NB4 (cell line): ENCODE results near the gene C1orf52.

ENCODE experiments used
- CTCF ChIP-seq: IDR thresholded peaks from one replicate; pipeline ENCODE4 v1.5.1; 2012; ENCODE audit warnings: low read depth, low read length
- POLR2A ChIP-seq: IDR thresholded peaks from 2 replicates; pipeline ENCODE4 v1.6.1; 2011; ENCODE audit warnings: mild to moderate bottlenecking; ENCODE audit not compliant: insufficient read length; ENCODE audit errors: extremely low read depth

DNA sequence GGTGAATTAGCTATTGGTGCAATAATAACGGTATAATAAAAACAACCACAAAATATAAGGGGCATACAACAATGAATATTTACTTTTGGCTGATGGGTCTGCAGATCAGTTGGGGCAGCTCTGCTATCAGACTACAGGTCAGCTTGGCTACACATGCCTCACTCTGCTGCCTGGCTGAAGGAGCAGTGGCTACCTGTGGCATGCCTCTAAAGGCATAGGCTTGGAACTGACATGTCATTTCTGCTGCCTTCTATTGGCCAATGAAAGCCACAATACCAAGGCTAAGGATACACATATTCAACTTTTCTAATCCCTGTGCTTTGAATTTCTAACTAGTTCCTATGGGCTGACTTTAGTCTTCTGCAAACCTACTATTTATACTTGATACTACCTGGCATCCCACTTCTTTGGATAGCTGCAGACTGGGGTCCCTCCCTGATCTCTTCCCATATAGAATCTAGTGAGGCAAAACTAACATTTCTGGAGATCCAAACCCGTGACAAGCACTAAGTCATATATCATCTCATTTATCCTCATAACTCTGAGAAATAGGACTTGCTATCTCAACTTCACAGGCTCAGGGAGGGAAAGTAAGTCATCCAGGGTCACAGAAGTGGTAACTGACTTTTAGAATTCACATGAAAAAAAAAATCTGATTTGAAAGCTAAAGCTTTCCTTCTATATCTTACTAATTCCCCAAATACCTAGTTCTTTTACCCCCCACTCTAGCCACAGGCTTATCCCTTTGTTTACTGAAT, 39.4 kb downstream of the C1orf52 start:
- TF ChIP-seq CTCF (no peak), POLR2A (no peak)
